ENCODE measurements around the gene ANKRD55. TPM values are rescaled to one million over a fixed set of nuclear protein-coding genes. Genes with fewer than 3 reads are reported as not detected.
"Not testable (repeated sequence)": the region's sequence is repeated elsewhere in the genome, so short reads cannot be mapped to it uniquely, and the experiment has no call there.

Gene ANKRD55
- total RNA-seq, 2 experiments from 2014 or later, result 9.7 to 10.2 TPM

DNA sequence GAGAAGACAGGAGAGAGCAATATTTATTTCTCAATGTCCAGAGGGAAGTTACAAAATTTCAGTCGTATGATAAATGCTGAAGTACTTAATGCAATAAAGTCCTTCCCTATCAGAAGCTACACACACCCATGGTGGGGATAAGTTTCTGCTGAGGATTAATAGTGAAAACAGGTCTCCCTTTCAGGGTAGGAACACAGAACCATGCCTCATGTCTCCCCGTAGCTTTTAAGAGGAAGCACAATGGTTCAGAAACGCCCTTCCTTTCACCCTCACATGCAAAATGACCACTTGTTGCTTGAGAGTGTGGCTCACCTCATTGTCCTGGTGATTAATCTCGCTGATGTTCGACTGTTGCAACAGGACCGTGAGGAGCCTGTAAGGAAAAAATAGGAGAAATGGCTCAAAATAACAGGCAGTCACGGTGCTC lies 73.6 kb downstream of the ANKRD55 start:
- TF ChIP-seq CTCF (IDR thresholded peaks at IDR 0.05), result no peak
- Mint-ChIP-seq H3K4me1 (ENCODE audit: low read depth) (peaks cover 90% of the 10 kb centered on the region), H3K9me3 (no peaks in the 10 kb centered on the region), H3K4me3 (peak overlapping the region; percentile 78), H3K27ac (peak overlapping the region; percentile 100), H3K36me3 (ENCODE audit: low read depth) (peaks cover 37% of the 10 kb centered on the region), H3K27me3 (no peaks in the 10 kb centered on the region)
- Histone ChIP-seq H3K4me1 (ENCODE audit: insufficient read depth, low read length) (peaks cover 58% of the 10 kb centered on the region), H3K27ac (ENCODE audit: low read depth in 1 of 2, low read length in 2 of 2) (peak overlapping the region; percentile 59 to 65), H3K36me3 (ENCODE audit: insufficient read depth, low read length) (no peaks in the 10 kb centered on the region), H3K4me3 (ENCODE audit: low read length) (peak overlapping the region; percentile 64), H3K27me3 (ENCODE audit: control insufficient read depth in 1 of 2, insufficient read depth in 2 of 2, low read length in 2 of 2) (no peaks in the 10 kb centered on the region), H3K9me3 (ENCODE audit: control insufficient read depth in 1 of 2, insufficient read depth in 1 of 2, low read length in 2 of 2) (no peaks in the 10 kb centered on the region)
- DNase-seq (peak in 2 of 14 experiments; percentile 58 to 69), ATAC-seq (ENCODE audit: poor library complexity) (no peak)
- intact Hi-C loops (cut with DNase I, micrococcal nuclease), result loop anchor here in 1 of 2 experiments (2.0 to 5.0 kb wide), 3 partner anchors 15 to 102 kb away; no protein-coding TSS in a partner anchor
- POLR2A ChIA-PET, result interaction anchor here (0.6 to 2.8 kb wide), 7 partner anchors 17 to 174 kb away, joined by 3 to 9 read pairs (median 3); no protein-coding TSS in a partner anchor
- CTCF ChIA-PET, result no interaction called here

DNA sequence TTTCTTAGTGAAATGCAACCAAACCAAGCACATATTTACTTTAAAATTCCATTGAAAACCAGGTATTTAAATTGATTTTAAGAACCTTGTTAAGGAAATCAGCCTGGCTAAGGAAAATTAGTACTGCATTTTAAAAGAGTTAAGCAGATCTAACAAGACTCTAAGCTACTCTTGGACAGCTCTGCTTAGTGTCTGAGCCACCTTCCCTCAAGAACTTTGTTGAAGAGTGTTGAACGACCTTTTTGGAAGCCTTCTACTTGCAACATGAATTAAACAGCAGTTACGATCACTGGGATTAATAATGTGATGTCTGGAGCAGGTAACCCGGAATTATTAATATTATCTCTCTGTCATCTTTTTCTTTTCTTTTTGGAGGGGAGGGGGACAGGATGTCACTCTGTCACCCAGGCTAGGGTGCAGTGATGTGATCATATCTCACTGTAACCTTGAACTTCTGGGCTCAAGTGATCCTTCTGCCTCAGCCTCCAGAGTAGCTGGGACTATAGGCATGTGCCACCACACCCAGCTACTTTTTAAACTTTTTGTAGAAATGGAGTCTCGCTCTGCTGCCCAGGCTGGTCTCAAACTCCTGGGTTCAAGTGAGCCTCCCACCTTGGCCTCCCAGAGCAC lies 74.7 kb downstream of the ANKRD55 start:
- Histone ChIP-seq H3K4me1 (ENCODE audit: insufficient read depth, low read length) (peaks cover 67% of the 10 kb centered on the region), H3K9me3 (ENCODE audit: control insufficient read depth in 1 of 2, insufficient read depth in 1 of 2, low read length in 2 of 2) (no peaks in the 10 kb centered on the region), H3K27ac (ENCODE audit: low read depth in 1 of 2, low read length in 2 of 2) (peak overlapping the region; percentile 59 to 65), H3K36me3 (ENCODE audit: insufficient read depth, low read length) (no peaks in the 10 kb centered on the region), H3K4me3 (ENCODE audit: low read length) (peak overlapping the region; percentile 64), H3K27me3 (ENCODE audit: control insufficient read depth in 1 of 2, insufficient read depth in 2 of 2, low read length in 2 of 2) (no peaks in the 10 kb centered on the region)
- TF ChIP-seq CTCF (IDR thresholded peaks at IDR 0.05), result no peak
- no peaks in the 10 kb centered on the region for H3K9me3 Mint-ChIP-seq
- H3K4me1 Mint-ChIP-seq (ENCODE audit: low read depth), result peaks cover 89% of the 10 kb centered on the region
- peak; percentile 16 for ATAC-seq (ENCODE audit: poor library complexity)
- CTCF ChIA-PET, result interaction anchor here (1.0 kb wide), 1 partner anchor 94 kb away, joined by 3 read pairs; no protein-coding TSS in a partner anchor
- peak overlapping the region; percentile 78 for H3K4me3 Mint-ChIP-seq
- H3K36me3 Mint-ChIP-seq (ENCODE audit: low read depth), result peaks cover 38% of the 10 kb centered on the region
- peak overlapping the region; percentile 100 for H3K27ac Mint-ChIP-seq
- peak in 2 of 14 experiments; percentile 31 to 40 for DNase-seq
- POLR2A ChIA-PET, result interaction anchor here (0.7 to 1.6 kb wide), 4 partner anchors 10 to 37 kb away, joined by 3 to 4 read pairs (median 4); no protein-coding TSS in a partner anchor
- intact Hi-C loops (cut with DNase I, micrococcal nuclease), result loop anchor here in 1 of 2 experiments (2.0 to 5.0 kb wide), 3 partner anchors 14 to 101 kb away; no protein-coding TSS in a partner anchor
- no peaks in the 10 kb centered on the region for H3K27me3 Mint-ChIP-seq

- H3K27me3 ChIP-seq (ENCODE audit: control insufficient read depth in 1 of 2, insufficient read depth in 2 of 2, low read length in 2 of 2); H3K27me3 Mint-ChIP-seq; DNase-seq; H3K36me3 ChIP-seq (ENCODE audit: insufficient read depth, low read length); ATAC-seq (ENCODE audit: poor library complexity); H3K9me3 ChIP-seq (ENCODE audit: control insufficient read depth in 1 of 2, insufficient read depth in 1 of 2, low read length in 2 of 2); H3K9me3 Mint-ChIP-seq; CTCF ChIA-PET: not testable (repeated sequence)
- H3K27ac Mint-ChIP-seq, result peak overlapping the region; percentile 100
- H3K4me3 ChIP-seq (ENCODE audit: low read length), result peak overlapping the region; percentile 64
- peaks cover 50% of the 10 kb centered on the region for H3K36me3 Mint-ChIP-seq (ENCODE audit: low read depth)
- intact Hi-C loops (cut with DNase I, micrococcal nuclease), result loop anchor here in 1 of 2 experiments (5.0 kb wide), 2 partner anchors 35 to 100 kb away; no protein-coding TSS in a partner anchor
- H3K27ac ChIP-seq (ENCODE audit: low read depth in 1 of 2, low read length in 2 of 2), result peak overlapping the region; percentile 31 to 65
- POLR2A ChIA-PET, result interaction anchor here (1.1 kb wide), 1 partner anchor 98 kb away, joined by 3 read pairs; no protein-coding TSS in a partner anchor
- H3K4me1 ChIP-seq (ENCODE audit: insufficient read depth, low read length), result peaks cover 70% of the 10 kb centered on the region
- H3K4me1 Mint-ChIP-seq (ENCODE audit: low read depth), result peaks cover 93% of the 10 kb centered on the region
- H3K4me3 Mint-ChIP-seq, result peak overlapping the region; percentile 78
Observed at GRCh38 chr5:56157191-56157621, 75.9 kb downstream of the ANKRD55 start.

DNA sequence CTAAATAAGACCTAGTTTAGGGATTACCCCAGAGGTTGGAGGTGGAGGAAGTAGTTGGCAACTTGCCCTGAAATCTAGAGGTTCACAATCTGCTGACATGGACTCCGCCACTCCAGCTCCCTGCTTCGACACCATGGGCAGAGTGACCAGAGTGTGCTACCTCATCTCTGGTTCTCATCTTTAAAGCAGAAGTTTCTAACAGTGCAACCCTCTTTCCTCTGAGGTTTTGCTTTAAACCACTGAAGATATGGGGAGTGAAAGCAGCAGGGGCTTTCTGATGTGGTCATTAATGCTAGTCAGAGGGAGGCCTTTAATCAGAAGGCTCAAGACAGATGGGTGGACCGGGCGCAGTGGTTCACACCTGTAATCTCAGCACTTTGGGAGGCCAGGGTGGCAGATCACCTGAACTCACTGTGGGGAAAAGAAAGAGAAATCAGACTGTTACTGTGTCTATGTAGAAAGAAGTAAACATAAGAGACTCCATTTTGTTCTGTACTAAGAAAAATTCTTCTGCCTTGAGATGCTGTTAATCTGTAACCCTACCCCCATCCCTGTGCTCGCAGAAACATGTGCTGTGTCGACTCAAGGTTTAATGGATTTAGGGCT lies 76.4 kb downstream of the ANKRD55 start:
- peak; percentile 12 for ATAC-seq (ENCODE audit: poor library complexity)
- Mint-ChIP-seq H3K36me3 (ENCODE audit: low read depth) (peaks cover 51% of the 10 kb centered on the region), H3K4me1 (ENCODE audit: low read depth) (peaks cover 92% of the 10 kb centered on the region), H3K4me3 (peak overlapping the region; percentile 78), H3K27ac (peak overlapping the region; percentile 100)
- H3K4me3 ChIP-seq (ENCODE audit: low read length); H3K9me3 ChIP-seq (ENCODE audit: control insufficient read depth in 1 of 2, insufficient read depth in 1 of 2, low read length in 2 of 2); H3K36me3 ChIP-seq (ENCODE audit: insufficient read depth, low read length); CTCF ChIA-PET; H3K9me3 Mint-ChIP-seq; H3K27me3 Mint-ChIP-seq; H3K27me3 ChIP-seq (ENCODE audit: control insufficient read depth in 1 of 2, insufficient read depth in 2 of 2, low read length in 2 of 2): not testable (repeated sequence)
- POLR2A ChIA-PET, result interaction anchor here (1.1 to 1.3 kb wide), 2 partner anchors 98 to 144 kb away, joined by 3 to 5 read pairs; no protein-coding TSS in a partner anchor
- intact Hi-C loops (cut with DNase I, micrococcal nuclease), result loop anchor here in 1 of 2 experiments (5.0 kb wide), 2 partner anchors 36 to 99 kb away; no protein-coding TSS in a partner anchor
- Histone ChIP-seq H3K4me1 (ENCODE audit: insufficient read depth, low read length) (peaks cover 69% of the 10 kb centered on the region), H3K27ac (ENCODE audit: low read depth in 1 of 2, low read length in 2 of 2) (peak overlapping the region; percentile 65 to 71)
- peak in 3 of 14 experiments; percentile 39 to 69 (median 63) for DNase-seq
